ENCODE data around the gene SYNPR.

- TF ChIP-seq CTCF (IDR thresholded peaks at IDR 0.05) = no peak
- no peak for TF ChIP-seq EP300 (IDR thresholded peaks at IDR 0.05)
- no peak for TF ChIP-seq POLR2A (IDR thresholded peaks at IDR 0.05)
Observed at GRCh38 chr3:63611382-63611781, 333.3 kb downstream of the SYNPR start.
